GM21447 (cell line): Measurements from ENCODE around the gene CYSRT1.

Source experiments
- ATAC-seq: cut with Tn5 transposase; IDR thresholded peaks from one replicate; pipeline ENCODE4 v1.9.1; 2021; ENCODE audit not compliant: unreplicated experiment

Gene CYSRT1

DNA sequence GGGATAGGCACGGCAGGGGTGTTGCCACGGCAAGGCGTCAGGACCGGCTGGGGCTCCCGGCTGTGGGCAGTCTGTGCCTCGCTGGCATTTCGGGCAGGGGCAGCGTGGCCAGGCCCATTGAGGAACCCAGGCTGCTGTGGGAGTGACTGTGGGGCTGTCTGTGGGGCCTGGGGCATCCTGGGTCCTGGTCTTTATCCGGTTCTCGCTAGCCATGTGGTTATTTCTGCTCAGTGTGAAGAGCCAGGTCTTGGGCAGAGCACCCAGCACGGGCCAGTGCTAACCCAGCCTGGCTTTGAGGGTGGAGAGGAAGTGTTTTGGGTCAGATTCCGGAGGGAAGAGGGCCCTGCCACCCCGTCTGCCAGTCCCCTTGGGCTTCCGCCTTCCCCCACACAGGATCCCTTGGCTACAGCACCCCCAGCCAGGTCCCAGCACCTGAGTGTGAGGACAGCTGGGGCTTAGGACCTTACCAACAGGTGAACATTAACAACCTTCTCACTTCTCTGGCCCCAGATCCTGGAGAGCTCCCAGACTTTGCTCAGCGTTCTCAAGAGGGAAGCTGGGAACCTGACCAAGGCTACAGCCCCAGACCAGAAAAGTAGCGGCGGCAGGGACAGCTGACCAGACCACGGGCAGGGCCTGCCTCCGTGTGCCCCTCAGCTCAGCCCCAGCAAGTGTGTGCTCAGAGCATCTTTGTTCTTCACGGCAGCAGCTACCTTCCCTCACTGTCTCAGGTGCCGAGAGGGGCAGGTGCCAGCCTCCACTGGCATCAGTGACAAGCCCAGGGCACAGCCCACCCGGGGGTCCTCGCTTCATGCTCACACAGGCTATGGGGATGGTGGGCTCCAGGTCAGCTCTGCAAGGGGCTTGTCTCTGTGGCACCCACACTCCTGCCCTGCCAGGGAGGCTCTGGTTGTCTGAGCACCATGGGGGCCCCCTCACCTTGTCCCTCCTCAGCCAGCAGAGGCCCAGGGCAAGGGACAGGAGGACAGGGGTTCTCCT, 35.4 kb upstream of the CYSRT1 start:
- ATAC-seq, result no peak

DNA sequence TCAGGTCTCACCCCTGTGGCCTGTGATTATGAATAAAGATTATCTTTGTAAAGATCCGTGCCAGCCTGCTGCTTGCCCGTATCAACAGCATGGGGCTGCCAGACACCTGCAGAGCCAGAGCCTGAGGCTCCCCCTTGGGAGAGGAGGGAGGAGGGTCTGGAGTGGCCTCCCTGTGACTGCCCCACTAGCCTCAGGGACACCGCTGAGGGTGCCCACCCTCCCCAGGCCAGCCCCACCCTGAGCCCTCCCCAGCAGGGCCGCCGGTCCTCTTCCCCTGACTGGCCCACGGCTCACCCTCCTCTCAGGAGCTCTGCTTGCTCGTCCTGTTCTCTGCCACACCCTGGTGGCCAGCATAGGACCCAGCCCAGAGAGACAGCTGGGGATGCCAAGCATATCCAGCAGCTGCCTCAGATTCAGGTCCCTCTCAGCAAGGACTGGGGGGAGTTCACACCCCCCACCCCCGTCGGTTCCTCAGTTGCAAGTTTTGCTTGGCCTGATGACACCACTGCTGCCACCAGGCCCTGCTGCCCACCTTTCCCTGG, 34.6 kb upstream of the CYSRT1 start:
- ATAC-seq, result no peak

DNA sequence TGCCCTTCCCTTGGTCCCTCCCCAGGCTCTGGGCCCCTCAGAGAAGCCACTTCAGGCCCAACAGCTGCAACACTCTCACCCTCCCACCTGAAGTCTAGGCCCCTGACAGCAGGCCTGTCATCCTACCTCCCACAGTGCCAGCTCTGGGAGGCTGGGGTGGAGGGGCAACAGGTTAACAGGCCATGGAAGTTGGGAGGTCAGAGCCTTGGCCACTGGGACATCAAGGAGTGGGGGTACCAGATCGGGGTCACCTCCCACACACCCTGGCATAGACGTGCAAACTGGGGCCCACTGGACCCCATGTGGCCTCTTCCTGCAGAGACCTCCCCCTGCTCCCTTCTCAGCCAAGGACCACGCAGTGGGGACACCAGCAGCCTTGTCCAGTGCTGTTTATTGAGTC, 33.7 kb upstream of the CYSRT1 start:
- ATAC-seq, result no peak

DNA sequence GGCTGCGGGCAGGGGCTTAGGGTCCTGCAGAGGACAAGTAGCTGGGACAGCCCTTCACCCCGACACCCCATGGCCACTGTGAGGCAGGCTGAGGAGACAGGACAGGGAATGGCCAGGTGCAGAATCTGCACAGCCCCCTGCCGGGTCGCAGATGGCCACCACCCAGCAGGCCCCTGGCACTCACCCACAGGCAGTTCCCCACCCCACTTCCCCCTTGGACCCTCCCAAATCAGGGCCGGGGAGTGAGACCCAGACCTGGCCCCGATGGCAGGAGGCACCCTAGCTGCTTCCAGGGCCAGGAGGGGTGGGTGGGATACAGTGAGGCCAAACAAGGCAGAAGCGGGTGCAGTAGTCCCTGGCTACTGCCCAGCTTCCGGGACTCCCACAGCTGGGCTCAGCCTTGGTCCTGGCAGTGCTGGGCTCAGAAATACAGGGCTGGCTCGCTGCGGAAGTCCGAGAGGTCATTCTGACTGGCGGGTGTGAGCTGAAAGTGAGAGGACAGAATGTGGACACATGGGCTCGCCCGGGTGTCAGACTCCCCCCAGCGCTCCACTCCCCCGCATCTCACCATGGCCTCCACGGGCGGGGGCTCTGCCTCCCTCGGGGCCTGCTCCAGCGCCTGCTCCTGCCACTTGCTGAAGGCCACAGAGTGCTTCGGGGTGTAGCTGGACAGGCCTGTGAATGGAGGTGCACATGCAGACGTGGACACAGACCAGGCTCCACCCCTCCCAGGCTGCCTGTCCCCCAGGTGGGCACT, 33.1 kb upstream of the CYSRT1 start:
- no peak for ATAC-seq

DNA sequence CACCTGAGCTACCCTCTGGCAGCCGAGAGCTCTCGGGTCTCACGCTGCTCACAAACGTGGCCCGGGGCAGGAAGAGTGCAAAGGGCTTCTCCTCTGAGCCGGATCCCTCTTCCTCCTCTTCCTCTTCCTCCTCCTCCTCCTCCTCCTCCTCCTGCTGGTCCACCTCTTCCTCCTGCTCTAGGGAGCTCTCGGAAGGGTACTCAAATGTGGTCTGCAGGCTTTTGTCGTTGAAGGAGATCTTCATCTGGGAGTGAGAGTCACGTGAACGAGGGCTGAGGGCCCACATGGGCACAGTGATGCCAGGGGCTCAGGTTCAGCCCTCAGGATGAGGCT, 32.6 kb upstream of the CYSRT1 start:
- ATAC-seq, result no peak

DNA sequence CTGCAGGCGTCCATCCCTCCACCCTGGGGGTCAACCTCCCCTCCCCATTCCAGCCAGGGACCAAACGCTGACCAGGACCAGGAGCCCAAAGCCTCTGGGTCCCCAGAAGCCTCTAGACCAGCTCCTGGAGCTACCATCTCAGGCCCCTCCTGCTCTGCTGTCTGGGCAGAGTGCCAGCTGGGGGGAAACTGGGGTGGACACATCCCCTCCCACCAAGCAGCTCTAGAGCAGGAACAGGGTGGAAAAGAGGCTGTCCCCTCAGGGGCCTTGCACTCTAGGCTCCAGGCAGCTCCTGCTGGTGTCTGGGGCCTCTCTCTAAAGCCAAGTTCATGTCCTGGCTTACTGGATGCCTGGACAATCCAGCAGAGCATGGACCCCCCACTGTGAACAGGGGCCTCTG, 32.1 kb upstream of the CYSRT1 start:
- no peak for ATAC-seq

DNA sequence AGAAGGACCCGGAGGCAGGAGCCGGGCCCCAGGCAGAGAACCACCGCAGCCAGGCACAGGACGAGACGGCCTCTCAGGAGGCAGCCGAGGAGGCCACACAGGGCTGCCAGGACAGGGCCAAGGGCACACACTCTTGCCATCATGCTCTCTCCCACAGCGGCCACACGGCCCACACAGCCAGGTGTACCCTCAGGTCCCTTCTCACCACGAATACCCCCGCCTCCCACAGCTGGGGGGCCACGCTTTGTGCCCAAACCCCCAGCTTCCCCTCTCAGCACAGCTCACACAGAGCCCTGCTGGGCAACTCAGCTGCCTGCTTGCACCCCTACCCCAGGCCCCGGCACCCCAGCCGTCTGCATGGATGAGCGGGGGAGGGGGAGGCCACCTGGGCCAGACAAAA, 31.2 kb upstream of the CYSRT1 start:
- no peak for ATAC-seq

DNA sequence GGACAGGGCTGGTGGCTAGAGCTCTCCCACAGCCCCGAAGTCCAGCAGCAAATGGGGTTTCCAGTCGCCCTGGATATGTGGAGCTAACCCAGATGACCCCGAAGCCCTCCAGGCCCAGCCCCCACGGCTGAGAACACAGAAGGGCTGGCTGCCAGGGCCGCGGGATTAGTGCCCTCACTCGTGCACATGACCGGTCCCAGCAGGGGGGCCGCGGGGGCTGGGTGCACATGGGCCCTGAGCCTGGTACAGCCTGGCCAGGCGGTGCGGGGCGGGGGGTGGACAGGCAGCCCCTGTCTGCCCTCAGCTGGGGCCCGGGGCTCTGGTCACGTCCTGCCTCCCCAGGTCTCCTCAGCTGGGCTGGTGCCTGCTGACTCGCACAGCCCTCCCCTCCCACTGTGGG, 30.6 kb upstream of the CYSRT1 start:
- ATAC-seq, result no peak

DNA sequence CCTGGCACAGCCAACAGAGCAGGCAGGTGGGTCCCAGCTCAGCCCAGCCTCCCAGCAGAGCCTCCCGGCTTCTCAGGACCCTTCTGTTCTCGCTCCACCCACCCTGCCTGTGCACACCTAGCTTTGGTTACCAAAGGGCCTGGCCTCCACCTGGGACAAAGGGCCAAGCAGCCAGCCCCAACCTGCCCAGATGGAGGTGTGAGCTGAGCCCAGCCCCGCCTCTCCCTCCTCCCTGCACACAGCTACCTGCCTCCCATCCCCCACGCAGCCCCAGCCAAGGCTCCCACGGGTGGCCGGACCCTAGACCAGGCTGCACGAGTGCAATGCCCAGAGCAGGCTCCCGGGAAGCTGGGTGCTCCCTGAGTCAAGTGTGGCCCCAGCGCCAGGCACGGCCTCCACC, 30.1 kb upstream of the CYSRT1 start:
- ATAC-seq, result no peak

DNA sequence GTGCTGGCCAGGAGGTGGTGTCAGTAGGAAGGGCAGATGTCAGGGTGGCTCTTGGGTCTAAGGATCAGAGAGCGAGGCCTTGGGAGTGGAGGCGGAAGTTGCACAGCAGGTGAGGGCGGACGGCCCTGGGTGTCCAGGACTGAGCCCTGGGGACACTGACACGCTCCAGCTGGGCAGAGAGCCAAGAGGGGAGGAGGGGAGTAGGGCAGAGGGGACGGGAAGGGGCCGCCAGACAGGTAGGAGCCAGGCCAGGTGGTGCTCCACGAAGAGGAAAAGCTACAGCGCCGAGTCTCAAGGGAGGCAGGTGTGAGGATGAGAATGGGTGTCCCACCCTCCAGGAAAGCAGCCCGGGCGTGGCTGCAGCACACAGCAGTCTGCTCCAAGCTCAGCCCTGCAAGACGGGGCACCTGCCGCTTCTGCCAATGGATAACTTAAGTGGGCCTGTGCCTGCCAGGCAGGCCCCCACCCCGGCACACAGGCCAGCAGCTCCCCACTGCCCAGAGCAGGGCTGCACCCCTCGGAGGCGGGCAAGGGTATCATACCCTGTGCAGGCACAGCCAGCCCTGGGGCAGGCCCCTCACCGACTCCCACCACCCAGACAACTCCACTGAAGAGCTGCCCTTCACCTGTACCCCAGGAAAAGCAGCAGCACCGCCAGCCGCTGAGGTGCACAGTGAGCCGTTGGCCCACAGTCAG, 29.3 kb upstream of the CYSRT1 start:
- ATAC-seq, result no peak

DNA sequence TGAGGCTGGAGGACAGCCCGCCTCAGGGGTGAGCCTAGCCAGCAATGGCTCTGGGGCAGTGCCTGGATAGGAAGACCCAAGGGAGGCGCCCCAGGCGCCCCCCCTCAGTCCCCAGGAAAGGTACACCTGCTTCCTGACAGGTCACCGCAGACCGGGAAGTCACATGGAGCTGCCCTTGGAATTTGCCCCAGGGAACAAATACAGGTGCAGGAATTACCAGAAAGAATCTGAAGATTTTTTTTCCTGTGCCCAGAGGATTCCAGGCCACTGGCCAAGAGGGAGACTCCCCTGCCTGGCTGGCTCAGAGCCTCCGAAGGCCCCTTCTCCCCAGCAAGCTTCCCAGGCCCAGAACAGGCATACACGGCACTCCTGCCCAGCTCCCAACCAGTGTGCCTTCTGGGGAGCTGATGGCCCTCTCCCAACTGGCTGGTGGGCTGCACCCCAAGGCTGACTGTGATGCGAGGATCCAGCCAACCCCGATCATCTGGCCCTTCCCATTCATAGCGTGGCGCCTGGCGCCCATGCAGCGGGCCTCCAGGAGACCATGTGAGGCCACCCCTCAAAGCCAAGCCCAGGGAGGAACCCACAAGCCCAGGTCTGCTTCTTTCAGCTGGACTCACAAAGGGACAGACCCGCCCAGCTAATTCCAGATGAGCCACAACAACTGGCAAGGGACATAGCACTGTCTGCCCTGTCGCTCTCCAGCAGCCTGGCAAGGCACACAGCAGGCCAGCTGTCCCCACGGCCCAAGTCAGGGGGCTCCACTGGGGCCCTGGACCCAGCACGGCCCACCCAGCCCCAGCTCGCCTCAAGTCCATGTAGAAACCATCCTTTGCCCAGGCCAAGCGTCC, 26.7 kb upstream of the CYSRT1 start:
- no peak for ATAC-seq

DNA sequence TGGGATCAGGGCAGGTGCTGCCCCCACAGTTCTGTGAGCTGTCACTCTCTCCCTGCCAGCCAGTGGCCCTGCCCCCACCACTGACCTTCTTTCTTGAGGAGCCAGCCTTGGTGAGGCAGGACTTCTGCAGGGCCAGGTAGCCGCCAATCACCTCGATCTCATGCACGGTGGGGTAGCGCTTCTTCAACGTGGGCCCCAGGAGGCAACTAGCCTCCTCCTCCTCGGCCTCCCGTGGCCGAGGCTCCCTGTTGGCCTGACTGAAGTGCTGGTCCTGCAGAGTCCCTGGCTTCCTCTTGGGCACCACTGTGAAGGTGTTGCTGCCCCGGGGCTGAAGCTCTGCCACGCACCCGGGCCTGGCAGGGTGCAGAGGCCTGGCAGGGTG, 26.1 kb upstream of the CYSRT1 start:
- ATAC-seq, result no peak

DNA sequence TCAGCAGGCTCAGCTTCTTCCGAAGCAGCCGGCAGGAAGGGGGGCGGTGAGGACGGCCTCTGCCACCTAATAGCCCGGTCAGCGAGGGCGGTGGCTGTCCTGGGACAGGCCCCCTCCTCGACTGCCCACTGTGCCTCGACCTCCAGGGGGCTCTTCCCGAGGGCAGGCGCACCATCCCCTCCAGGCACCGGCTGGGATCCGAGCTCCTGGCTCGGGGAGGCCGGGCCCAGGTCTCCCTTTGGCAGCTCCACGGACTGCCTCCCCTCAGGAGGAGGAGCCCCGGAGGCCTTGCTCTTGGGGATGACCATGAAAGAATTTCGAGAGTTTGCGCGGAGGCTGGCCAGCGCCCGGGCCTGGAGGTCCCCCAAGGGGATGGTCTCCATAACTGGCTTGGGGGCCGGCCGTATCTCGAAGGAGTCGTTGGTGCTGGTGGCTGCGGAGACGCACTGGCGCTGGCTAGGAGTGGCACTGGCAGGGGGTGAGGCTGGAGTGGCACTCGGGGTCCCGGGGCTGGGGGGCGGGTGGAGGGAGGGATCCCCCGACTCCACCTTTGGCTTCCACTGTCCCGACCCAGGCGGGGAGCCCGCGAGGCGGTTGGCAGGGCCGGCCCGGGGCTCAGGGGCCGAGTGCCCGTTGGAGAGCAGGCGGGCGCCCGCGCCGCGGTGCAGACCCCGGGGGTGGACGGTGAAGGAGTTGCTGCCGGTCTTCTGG, 25.4 kb upstream of the CYSRT1 start:
- ATAC-seq, result no peak

DNA sequence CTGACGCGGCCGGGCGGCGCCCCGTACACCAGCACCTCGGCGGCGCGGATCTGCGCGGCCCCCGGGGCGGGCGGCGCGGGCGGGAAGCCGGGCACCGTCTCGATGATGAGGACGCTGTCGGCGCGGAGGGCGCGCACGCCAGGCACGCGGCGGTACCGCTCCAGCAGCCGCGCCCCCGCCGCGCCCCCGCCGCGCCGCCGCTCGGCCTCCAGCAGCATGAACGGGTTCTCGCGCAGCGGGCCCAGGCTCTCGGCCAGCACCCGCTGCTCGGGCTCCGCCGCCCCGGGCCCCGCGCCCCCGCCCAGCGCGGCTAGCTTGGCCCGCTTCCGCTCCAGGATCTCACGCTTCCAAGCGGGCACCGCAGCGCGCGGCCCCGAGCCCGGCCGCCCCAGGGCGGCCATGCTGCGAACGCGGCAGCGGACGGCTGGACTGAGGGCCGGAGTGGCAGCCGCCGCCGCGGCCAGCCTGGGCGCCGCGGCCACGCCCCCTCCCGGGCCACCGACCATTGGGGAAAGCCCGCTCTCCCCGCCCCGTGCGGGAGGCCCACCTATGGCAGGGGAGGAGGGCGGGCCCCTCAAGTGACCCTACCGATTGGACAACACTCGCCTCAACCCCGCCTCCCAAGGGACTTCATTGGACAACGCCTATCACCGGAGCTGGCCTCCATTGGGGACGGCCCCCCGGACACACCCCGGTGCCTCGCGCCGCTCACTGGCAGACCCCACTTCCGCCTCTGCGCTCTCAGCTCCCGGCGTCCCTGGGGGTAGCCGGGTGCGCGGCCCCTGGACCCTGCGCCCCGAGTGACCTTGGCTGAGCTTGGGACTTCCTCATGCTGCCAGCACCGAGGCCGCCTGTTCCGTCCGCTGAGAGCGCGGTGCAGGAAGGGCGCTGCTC, 24.4 kb upstream of the CYSRT1 start, which contains the start of gene TPRN:
Gene TPRN, minus strand, starts transcription at position 431 of the 894 bp plus-strand sequence. Its CDS starts 30 bp downstream, at position 401.
- ATAC-seq, result peak; percentile 90

DNA sequence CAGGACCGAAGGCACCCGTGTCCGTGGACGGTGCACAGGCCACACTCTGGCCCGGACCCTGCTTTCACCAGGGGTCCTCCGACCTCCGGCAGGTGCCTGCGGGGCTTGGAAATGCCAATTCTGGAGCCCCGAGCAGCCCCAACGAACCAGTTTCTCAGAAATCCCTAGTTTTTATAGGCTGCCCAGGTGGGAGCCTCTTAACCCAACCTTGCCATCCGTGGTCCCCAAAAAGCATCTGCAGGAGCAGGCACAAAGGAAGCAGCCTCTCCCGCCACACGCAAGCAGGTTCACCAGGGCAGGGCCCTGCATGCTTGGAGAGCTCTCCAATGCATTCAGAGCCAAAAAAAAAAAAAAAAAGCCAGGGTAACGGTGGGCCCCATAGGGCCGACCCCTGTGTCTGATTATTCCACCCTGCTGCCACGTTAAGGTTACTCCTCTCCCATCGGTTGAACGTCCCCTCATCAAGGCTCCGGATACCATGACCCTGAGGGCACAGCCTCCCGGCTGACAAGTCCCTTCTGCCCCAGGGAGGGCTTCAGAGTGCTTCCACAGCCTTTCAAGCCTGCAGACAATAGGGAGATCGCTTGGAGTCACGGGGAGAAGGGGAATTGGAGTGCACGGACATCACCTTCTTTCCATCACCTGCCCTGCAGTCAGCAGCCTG, 23.6 kb upstream of the CYSRT1 start:
- ATAC-seq, result no peak

DNA sequence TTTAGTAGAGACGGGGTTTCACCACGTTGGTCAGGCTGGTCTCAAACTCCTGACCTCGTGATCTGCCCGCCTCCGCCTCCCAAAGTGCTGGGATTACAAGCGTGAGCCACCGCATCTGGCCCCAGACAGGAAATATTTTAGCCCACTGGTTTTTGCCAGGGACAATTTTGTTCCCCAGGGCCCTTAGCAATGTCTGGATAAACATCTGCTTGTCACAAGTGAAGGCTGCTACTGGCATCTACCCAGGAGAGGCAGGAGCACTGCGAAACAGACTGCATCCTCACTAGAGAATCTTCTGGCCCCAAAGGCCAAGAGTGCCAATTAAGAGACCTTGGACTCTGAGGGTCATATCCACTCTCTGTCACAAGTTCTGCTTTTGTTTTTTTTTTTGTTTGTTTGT, 22.0 kb upstream of the CYSRT1 start:
- no peak for ATAC-seq

DNA sequence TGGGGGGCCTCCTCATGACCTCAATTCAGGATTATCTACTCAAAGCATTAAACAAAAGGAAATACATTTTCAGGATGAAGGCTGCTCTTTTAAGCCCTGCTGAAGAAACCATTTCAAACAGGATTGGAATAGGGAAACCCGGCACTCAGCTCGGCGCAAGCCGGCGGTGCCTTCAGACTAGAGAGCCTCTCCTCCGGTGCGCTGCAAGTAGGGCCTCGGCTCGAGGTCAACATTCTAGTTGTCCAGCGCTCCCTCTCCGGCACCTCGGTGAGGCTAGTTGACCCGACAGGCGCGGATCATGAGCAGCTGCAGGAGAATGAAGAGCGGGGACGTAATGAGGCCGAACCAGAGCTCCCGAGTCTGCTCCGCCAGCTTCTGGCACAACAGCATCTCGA, 20.2 kb upstream of the CYSRT1 start:
- no peak for ATAC-seq
